ENCODE results near the gene KIAA0930.

GRCh38 chr22:45194686-45195085, 46.0 kb downstream of the KIAA0930 start:
- no peak for TF ChIP-seq CTCF (tag by site-specific recombination; IDR thresholded peaks at IDR 0.05)
- TF ChIP-seq ZNF677 (tag by site-specific recombination; IDR thresholded peaks at IDR 0.05): no peak
- TF ChIP-seq ZNF623 (tag by site-specific recombination; IDR thresholded peaks at IDR 0.05): no peak
- TF ChIP-seq ZNF19 (tag by site-specific recombination; IDR thresholded peaks at IDR 0.05; ENCODE audit: low read depth): no peak
- no peak for TF ChIP-seq ZNF530 (tag by site-specific recombination; IDR thresholded peaks at IDR 0.05; ENCODE audit: low read depth)
- no peak for TF ChIP-seq ZBTB21 (tag by site-specific recombination; IDR thresholded peaks at IDR 0.05)
- no peak for TF ChIP-seq ZNF202 (tag by site-specific recombination; IDR thresholded peaks at IDR 0.05; ENCODE audit: borderline replicate concordance)
- TF ChIP-seq ZBTB48 (tag by site-specific recombination; IDR thresholded peaks at IDR 0.05): no peak
- TF ChIP-seq ZNF610 (tag by site-specific recombination; IDR thresholded peaks at IDR 0.05; ENCODE audit: borderline replicate concordance): no peak
- TF ChIP-seq ZNF155 (tag by site-specific recombination; IDR thresholded peaks at IDR 0.05): no peak
- TF ChIP-seq ZNF510 (tag by site-specific recombination; IDR thresholded peaks at IDR 0.05; ENCODE audit: insufficient replicate concordance): no peak
- TF ChIP-seq ZNF660 (tag by site-specific recombination; IDR thresholded peaks at IDR 0.05): no peak
